Urinary bladder (tissue), 4 donors: ENCODE results near the gene SLC22A23. TPM values are rescaled to one million over a fixed set of nuclear protein-coding genes. Genes with fewer than 3 reads are reported as not detected.

Experiments
- DNase-seq: peaks from one replicate; pipeline ENCODE4 v3.0.0-alpha.2; 2015; ENCODE audit errors: extremely low spot score
- H3K27ac ChIP-seq: one replicate; pipeline ENCODE4 v1.5.1; 2013; ENCODE audit warnings: low read depth, mild to moderate bottlenecking, moderate library complexity
- H3K36me3 ChIP-seq: one replicate; pipeline ENCODE4 v1.6.1; 2013; ENCODE audit warnings: mild to moderate bottlenecking, moderate library complexity; ENCODE audit not compliant: insufficient read depth
- H3K4me1 ChIP-seq: one replicate; pipeline ENCODE4 v1.6.1; 2013; ENCODE audit warnings: mild to moderate bottlenecking, moderate library complexity; ENCODE audit not compliant: insufficient read depth
- H3K4me3 ChIP-seq: one replicate; pipeline ENCODE4 v1.5.1; 2013; ENCODE audit warnings: low read depth, low read length
- WGBS: extraction: QIAGEN DNeasy Blood & Tissue Kit; methylation state at CpG from one replicate; pipeline ENCODE4 v1.1.7; 2013; 5-methylcytosine and 5-hydroxymethylcytosine counted together
- polyA plus RNA-seq: library from polyadenylated mRNA; stranded (reverse); fragments of 200-250 nt; gene quantifications from one replicate; pipeline ENCODE4 v1.2.3, GENCODE V29; 2013
- total RNA-seq: library from RNA; depleted of rRNA; stranded (reverse); fragments of >200 nt; gene quantifications from one replicate; pipeline ENCODE4 v1.2.3, GENCODE V29; 2014
- donor health status: healthy with polysubstance abuse.
- donor health status: healthy.

SLC22A23 gene
- total and polyA plus RNA-seq, 2 donors, result 4.9 to 6.6 TPM

DNA sequence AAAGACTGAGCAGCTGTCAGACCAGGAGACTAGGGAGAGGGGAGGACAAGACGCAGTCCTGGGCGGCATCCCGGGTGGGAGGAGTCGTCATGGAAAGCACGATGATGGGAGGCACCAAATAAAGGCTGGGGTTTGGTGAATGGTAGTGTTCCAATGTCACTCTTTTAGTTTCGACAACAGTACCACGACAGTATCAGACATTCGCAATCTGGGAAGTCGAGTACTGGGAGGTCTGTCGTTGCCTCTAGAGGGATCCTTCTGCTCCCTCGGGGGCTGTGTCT lies 166.0 kb downstream of the SLC22A23 start:
- DNase-seq, result no peak
- Histone ChIP-seq H3K4me1 (no peaks in the 10 kb centered on the region), H3K36me3 (no peaks in the 10 kb centered on the region), H3K27ac (no peak overlapping the region), H3K4me3 (no peak overlapping the region)
- WGBS, result 68% methylated on average over 11 of the region's 11 CpGs

DNA sequence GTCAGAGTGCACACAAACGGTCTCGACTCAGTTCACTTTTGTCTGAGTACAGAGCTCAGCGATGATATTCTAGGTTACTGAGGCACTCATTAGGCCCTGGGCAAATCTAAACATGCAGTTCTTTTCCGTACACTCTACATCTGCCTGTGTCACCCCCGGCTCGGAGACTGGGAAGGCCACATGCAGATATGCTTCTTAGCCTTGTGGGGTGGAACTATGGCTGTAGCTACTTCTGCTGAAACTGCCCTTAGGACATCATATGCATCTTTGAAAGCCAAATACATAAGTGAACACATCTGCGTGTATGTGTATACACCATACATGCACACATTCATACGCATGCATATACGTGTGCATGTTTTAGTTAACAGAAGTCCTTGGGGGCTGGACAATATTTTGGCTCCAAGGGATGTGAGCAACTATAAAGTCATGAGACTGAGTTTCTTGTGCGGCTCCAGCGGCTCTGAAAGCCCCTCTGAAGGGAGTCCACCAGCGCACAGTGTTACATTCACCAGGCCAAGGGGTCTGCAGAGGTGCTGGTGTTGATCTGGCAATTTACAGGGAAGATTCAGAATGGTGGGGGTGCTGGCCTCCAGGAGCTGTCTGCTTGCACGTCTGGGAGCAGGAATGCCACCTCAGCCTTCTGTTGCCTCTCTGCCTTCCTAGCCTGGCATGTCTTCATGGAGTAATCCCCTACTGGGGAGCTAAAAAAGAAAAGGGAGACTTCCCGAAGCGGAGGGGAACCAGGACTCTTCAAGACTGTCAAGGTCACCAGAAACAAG lies 166.5 kb downstream of the SLC22A23 start:
- DNase-seq, result no peak
- WGBS, result 86% methylated on average over 15 of the region's 15 CpGs
- Histone ChIP-seq H3K4me3 (no peak overlapping the region), H3K4me1 (no peaks in the 10 kb centered on the region), H3K27ac (no peak overlapping the region), H3K36me3 (no peaks in the 10 kb centered on the region)

GRCh38 chr6:3289664-3290055 lies 167.2 kb downstream of the SLC22A23 start:
- 83% methylated on average over 7 of the region's 7 CpGs for WGBS
- no peak for DNase-seq
- H3K36me3 ChIP-seq, result no peaks in the 10 kb centered on the region
- H3K4me3 ChIP-seq, result no peak overlapping the region
- no peak overlapping the region for H3K27ac ChIP-seq
- no peaks in the 10 kb centered on the region for H3K4me1 ChIP-seq

DNA sequence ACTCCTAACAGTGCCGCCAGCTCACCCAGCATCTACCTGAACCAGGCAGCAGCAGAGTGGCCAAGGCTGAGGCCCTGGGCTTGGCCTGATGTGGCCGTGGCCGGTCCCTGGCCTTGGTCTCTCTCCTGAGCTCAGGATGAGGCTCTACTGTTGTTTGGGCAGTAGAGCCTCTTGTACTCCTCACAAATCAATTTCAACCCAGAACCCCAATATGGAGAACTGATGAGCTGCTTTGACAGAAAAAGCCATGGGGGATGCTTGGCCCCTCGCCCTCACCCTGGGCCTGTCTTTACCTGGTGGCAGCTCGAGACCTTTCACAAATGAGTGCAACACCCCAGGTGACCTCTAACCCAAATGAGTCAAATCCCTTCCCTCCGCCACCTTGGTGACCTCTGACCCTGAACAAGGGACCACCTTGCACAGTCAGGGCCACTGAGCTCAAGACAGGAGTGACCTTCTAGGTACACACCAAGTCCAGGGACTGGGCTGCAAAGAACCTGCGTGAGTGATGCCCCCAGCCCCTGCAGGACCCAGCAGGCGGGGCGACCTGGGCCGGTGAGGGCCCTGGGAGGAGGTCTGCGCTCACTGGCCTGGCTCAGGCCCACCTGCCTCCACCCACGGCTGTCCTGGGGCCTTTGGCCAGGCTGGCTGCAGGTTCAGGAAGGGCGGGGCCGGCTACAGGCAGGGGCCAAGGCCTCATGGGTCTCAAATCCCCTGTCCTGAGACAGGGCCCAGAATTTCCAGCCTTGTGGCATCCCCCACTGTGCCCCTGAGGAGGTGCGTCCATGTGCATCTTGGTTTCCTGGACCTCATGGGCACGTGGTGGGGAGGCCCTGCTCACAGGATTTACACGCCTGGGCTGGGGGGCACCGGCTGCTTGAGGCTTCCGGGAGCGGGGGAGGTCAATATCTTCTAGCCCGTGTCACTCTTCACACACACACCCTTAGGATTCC lies 167.9 kb downstream of the SLC22A23 start:
- no peaks in the 10 kb centered on the region for H3K4me1 ChIP-seq
- no peak overlapping the region for H3K4me3 ChIP-seq
- no peak for DNase-seq
- no peak overlapping the region for H3K27ac ChIP-seq
- H3K36me3 ChIP-seq, result no peaks in the 10 kb centered on the region
- 87% methylated on average over 21 of the region's 21 CpGs for WGBS

- no peak overlapping the region for H3K4me3 ChIP-seq
- 88% methylated on average over 17 of the region's 17 CpGs for WGBS
- H3K36me3 ChIP-seq, result no peaks in the 10 kb centered on the region
- H3K4me1 ChIP-seq, result no peaks in the 10 kb centered on the region
- DNase-seq, result no peak
- no peak overlapping the region for H3K27ac ChIP-seq
Observed at GRCh38 chr6:3287976-3288707, 168.7 kb downstream of the SLC22A23 start.

GRCh38 chr6:3287308-3287707 lies 169.5 kb downstream of the SLC22A23 start:
- WGBS, result 91% methylated on average over 9 of the region's 9 CpGs
- no peaks in the 10 kb centered on the region for H3K36me3 ChIP-seq
- H3K27ac ChIP-seq, result no peak overlapping the region
- no peaks in the 10 kb centered on the region for H3K4me1 ChIP-seq
- no peak for DNase-seq
- H3K4me3 ChIP-seq, result no peak overlapping the region

GRCh38 chr6:3286641-3287171 lies 170.1 kb downstream of the SLC22A23 start:
- no peak for DNase-seq
- WGBS, result 96% methylated on average over 24 of the region's 24 CpGs
- Histone ChIP-seq H3K36me3 (no peaks in the 10 kb centered on the region), H3K4me1 (no peaks in the 10 kb centered on the region), H3K4me3 (no peak overlapping the region), H3K27ac (no peak overlapping the region)

DNA sequence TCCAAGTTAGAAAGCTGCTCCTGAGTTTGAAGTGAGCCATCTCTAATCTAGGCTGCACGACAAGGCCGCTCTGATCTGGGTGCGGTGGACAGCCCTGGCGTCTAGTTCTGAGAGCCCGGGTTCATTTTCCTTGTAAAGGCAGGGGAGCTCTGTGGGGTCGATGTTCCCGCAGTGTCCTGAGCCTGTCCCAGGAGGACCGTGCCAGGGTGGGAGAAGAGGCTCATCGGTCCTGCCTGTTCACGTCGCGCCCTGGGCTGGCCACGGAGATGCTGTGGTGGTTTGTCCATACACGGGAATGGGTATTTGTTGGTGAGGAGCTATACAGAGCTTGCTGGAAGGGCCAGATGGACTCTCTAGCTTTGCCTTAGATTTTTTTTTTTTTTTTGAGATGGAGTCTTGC lies 171.1 kb downstream of the SLC22A23 start:
- 91% methylated on average over 14 of the region's 14 CpGs for WGBS
- H3K27ac ChIP-seq, result no peak overlapping the region
- no peaks in the 10 kb centered on the region for H3K36me3 ChIP-seq
- H3K4me1 ChIP-seq, result no peaks in the 10 kb centered on the region
- no peak for DNase-seq
- H3K4me3 ChIP-seq, result no peak overlapping the region

GRCh38 chr6:3285049-3285639 lies 171.7 kb downstream of the SLC22A23 start:
- Histone ChIP-seq H3K27ac (no peak overlapping the region), H3K36me3 (no peaks in the 10 kb centered on the region), H3K4me3 (no peak overlapping the region), H3K4me1 (no peaks in the 10 kb centered on the region)
- DNase-seq, result no peak
- 90% methylated on average over 19 of the region's 19 CpGs for WGBS

DNA sequence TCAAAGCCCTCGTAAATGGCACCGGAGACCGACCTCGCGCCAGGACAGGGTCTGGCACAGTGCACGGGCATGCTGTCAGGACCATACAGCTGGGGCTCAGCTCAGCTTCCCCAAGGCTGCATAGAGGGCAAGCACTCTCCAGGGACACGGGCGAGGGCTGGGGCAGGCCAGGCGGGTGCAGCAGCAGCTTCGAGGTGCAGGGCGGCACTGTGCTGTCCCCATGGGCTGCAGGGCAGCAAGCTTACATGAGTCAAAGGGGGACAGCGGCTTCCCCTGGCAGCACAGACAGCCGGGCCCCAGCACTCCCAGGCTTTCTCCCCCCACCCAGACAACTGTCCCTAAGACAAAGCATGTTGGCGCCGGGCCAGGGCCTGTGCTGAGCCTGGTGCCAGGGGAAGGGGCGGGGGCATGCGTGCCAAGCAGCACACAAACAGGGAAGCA lies 172.4 kb downstream of the SLC22A23 start:
- DNase-seq, result no peak
- Histone ChIP-seq H3K4me3 (no peak overlapping the region), H3K27ac (no peak overlapping the region), H3K4me1 (no peaks in the 10 kb centered on the region), H3K36me3 (no peaks in the 10 kb centered on the region)
- 85% methylated on average over 17 of the region's 17 CpGs for WGBS

DNA sequence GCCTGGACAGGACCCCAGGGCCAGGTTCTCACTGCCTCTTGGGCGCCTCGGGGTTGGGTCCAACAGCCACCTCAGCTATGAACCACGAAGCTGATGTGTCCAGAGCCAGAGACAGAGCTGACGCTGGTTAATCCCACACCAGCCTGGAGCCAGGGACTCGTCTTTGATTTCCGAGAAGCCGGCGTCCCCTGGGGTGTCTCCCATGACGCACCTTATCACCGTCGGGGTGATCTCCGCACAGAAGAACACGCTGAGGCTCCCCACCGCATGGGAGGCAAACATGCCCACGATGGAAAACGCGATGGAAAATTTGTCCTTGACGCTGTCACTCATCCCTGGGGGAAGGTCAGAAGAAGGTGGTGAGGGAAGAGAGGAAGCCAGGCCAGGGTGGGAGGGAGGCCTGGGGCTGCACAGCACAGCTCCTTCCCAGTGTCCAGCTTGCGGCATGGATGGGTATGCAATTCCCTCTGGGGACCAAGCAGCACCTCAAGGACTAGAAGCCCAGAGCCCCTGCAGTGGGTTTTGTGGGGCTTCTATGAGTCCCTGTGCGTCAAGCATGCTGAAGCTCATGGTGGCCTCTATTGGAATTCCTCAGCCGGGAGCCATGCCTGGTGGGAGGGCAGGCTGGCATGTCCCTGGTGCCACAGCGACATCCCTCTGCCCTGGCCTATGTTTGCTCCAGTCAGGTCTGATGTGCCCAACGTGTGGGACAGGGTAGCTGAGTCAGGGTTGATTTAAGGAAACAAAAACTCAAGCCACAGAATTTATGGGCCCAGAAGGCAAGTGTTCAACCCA lies 173.0 kb downstream of the SLC22A23 start:
- Histone ChIP-seq H3K4me3 (no peak overlapping the region), H3K27ac (no peak overlapping the region), H3K4me1 (no peaks in the 10 kb centered on the region), H3K36me3 (no peaks in the 10 kb centered on the region)
- 94% methylated on average over 23 of the region's 23 CpGs for WGBS
- DNase-seq, result no peak

DNA sequence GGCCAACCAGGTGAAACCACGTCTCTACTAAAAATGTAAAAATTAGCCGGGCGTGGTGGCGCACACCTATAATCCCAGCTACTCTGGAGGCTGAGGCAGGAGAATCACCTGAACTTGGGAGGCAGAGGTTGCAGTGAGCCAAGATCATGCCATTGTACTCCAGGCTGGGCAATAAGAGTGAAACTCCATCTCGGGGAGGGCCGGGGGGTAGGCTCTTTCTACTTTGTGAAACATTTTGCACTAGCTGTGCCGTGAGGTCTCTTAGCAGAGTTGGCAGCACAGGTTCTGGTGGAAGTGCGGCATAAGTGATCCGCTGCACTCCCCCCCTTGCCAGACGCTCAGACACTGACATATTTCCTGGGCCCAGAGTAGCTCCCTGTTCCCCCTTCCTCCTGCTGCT lies 173.6 kb downstream of the SLC22A23 start:
- Histone ChIP-seq H3K36me3 (no peaks in the 10 kb centered on the region), H3K27ac (no peak overlapping the region), H3K4me3 (no peak overlapping the region), H3K4me1 (no peaks in the 10 kb centered on the region)
- 97% methylated on average over 10 of the region's 10 CpGs for WGBS
- DNase-seq, result no peak
